Measurements from ENCODE around the gene FAM174B. TPM values are rescaled to one million over a fixed set of nuclear protein-coding genes. Genes with fewer than 3 reads are reported as not detected.
A peak's percentile ranks its signal among the peaks of the same experiment; 100 is the strongest.

The FAM174B gene
- 0.05 TPM in 1 of 2 replicates, not detected in the other for total RNA-seq (2014; rRNA removed; shearing (Covaris generic))

DNA sequence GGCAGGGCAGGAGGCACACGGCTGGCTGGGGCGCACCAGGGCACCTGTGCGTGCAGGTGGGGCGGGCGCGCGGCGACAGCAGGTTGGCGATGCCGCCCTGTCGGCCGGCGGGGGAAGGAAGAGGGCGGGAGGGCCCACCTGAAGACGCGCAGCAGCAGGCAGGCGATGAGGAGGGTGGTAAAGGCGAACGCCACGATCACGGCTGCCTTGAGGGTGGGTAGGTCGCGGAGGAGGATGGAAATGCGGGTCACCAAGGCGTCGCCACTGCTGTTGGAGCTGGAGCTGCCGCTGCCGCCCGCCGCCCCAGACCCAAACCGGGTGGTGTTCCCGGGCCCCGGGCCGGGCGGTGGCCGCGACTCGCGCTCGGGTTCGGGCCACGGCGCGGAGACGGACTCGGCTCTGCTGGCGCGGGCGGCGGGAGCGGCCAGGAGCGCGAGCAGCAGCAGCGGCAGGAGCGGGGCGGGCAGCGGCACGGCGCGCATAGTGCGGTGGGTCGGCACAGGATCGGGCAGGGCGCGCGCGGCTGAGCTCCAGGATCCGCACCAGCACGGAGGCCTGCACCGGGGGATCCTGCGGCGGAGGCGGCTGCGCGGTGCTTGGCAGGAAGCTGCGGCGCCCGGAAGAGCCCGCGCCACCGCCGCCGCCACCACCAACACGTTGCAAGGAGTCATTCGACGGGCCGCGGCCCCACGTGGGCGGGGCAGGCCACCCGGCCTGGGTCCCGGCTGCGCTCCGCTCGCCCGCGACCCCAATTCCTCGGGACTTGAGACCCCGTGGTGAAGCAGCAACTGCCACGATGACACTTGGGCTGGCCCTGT is at the start of gene FAM174B:
Gene FAM174B, minus strand, starts transcription at position 598 of the 818 bp plus-strand sequence.
- 0 out of 2 replicates have a peak, but pooled peaks cover 5% of the 10 kb centered on the region for H3K4me1 ChIP-seq (replicated peaks)
- H3K27me3 ChIP-seq (replicated peaks), result peaks cover 32% of the 10 kb centered on the region
- no peaks in the 10 kb centered on the region for H3K36me3 ChIP-seq
- H3K27ac ChIP-seq, result no peak within 1 kb of the TSS
- H3K9me3 ChIP-seq (replicated peaks), result no peaks in the 10 kb centered on the region; the same call in 1 of the 2 replicates
- no peak for DNase-seq (ENCODE audit: low read depth in 1 of 2, low spot score in 2 of 2)
- no peak within 1 kb of the TSS for H3K4me3 ChIP-seq

GRCh38 chr15:92696096-92696495 is 40.5 kb upstream of the FAM174B start:
- no peaks in the 10 kb centered on the region for H3K9me3 ChIP-seq (replicated peaks)
- H3K36me3 ChIP-seq, result no peaks in the 10 kb centered on the region
- H3K27ac ChIP-seq, result no peak overlapping the region
- no peak for DNase-seq (ENCODE audit: low read depth in 1 of 2, low spot score in 2 of 2)
- 0 out of 2 replicates have a peak, but pooled peaks cover 3% of the 10 kb centered on the region for H3K27me3 ChIP-seq (replicated peaks)
- H3K4me3 ChIP-seq, result no peak overlapping the region
- no peaks in the 10 kb centered on the region for H3K4me1 ChIP-seq (replicated peaks)

- 0 out of 2 replicates have a peak, but pooled peaks cover 3% of the 10 kb centered on the region for H3K27me3 ChIP-seq (replicated peaks)
- no peaks in the 10 kb centered on the region for H3K9me3 ChIP-seq (replicated peaks)
- no peak overlapping the region for H3K4me3 ChIP-seq
- no peaks in the 10 kb centered on the region for H3K36me3 ChIP-seq
- DNase-seq (ENCODE audit: low read depth in 1 of 2, low spot score in 2 of 2), result no peak
- no peaks in the 10 kb centered on the region for H3K4me1 ChIP-seq (replicated peaks)
- H3K27ac ChIP-seq, result no peak overlapping the region
Observed at GRCh38 chr15:92693691-92694331, 38.2 kb upstream of the FAM174B start.

DNA sequence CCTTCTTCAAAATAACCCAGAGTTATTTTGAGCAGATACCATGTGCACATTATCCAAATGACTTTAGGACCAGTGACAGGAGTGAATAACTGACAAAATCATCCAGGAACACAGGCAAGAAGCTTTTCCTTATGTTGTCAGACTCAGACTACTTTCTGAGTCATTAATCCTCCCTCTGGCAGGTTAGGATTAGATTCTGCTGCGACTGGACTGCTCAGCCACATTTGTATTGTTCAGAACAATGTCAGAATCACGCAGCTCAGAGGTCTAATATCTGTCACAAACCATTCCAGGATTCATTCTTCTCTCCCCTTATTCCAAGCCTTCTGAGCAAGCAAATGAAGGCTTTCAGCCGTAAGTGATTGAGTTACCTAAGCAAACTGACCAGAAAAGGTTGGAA is 34.8 kb upstream of the FAM174B start:
- Histone ChIP-seq H3K36me3 (no peaks in the 10 kb centered on the region), H3K27ac (no peak overlapping the region), H3K4me1 (replicated peaks) (no peaks in the 10 kb centered on the region), H3K4me3 (no peak overlapping the region), H3K27me3 (replicated peaks) (0 out of 2 replicates have a peak, but pooled peaks cover 3% of the 10 kb centered on the region), H3K9me3 (replicated peaks) (no peaks in the 10 kb centered on the region)
- DNase-seq (ENCODE audit: low read depth in 1 of 2, low spot score in 2 of 2), result no peak

- no peaks in the 10 kb centered on the region for H3K36me3 ChIP-seq
- H3K4me3 ChIP-seq, result no peak overlapping the region
- no peaks in the 10 kb centered on the region for H3K27me3 ChIP-seq (replicated peaks)
- H3K9me3 ChIP-seq (replicated peaks), result no peaks in the 10 kb centered on the region
- H3K4me1 ChIP-seq (replicated peaks), result no peaks in the 10 kb centered on the region
- no peak overlapping the region for H3K27ac ChIP-seq
- no peak for DNase-seq (ENCODE audit: low read depth in 1 of 2, low spot score in 2 of 2)
Observed at GRCh38 chr15:92687746-92688145, 32.2 kb upstream of the FAM174B start.

DNA sequence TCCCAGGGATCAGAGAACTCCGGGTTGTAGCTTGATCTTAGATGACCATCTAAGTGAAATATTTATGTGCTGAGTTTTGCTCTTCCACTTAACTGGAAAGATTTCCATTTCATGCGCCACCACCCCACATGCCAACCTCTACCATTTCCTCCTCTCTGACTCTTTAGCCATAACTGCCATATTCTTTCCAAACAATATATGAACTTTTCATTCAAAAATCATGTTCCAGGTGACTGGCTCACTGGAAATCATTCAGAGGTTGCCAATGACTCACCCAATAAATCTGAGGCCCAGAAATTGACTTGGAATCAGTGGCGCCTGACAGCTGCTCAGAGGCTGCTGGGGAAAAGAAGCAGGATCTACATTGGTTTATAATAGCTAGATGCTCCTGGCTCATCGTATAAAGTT is 31.6 kb upstream of the FAM174B start:
- Histone ChIP-seq H3K36me3 (no peaks in the 10 kb centered on the region), H3K4me1 (replicated peaks) (no peaks in the 10 kb centered on the region), H3K9me3 (replicated peaks) (no peaks in the 10 kb centered on the region), H3K27me3 (replicated peaks) (no peaks in the 10 kb centered on the region), H3K4me3 (no peak overlapping the region), H3K27ac (no peak overlapping the region)
- no peak for DNase-seq (ENCODE audit: low read depth in 1 of 2, low spot score in 2 of 2)

DNA sequence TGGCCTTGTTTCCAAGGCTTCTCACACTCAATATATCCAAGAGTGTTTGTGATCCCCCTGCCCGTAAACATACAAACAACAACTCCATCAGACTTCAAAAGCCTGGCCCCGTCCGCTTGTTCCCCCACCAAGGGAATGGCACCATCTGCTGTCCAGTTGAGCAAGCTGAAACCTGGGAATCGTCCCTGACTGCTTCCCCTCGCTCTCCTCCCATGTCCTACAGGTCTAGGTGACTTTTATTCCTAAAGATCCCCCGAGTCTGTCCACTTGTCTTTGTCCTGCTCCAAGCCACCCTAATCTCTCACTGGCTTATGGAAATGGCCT is 27.9 kb upstream of the FAM174B start:
- Histone ChIP-seq H3K36me3 (no peaks in the 10 kb centered on the region), H3K9me3 (replicated peaks) (no peaks in the 10 kb centered on the region), H3K4me1 (replicated peaks) (no peaks in the 10 kb centered on the region), H3K27ac (no peak overlapping the region), H3K27me3 (replicated peaks) (no peaks in the 10 kb centered on the region; the same call in 1 of the 2 replicates), H3K4me3 (no peak overlapping the region)
- DNase-seq (ENCODE audit: low read depth in 1 of 2, low spot score in 2 of 2), result peak in 1 of 2 experiments; percentile 8

- no peaks in the 10 kb centered on the region; the same call in 1 of the 2 replicates for H3K27me3 ChIP-seq (replicated peaks)
- H3K27ac ChIP-seq, result no peak overlapping the region
- no peaks in the 10 kb centered on the region for H3K4me1 ChIP-seq (replicated peaks)
- no peak for DNase-seq (ENCODE audit: low read depth in 1 of 2, low spot score in 2 of 2)
- H3K36me3 ChIP-seq, result no peaks in the 10 kb centered on the region
- H3K4me3 ChIP-seq, result no peak overlapping the region
- no peaks in the 10 kb centered on the region for H3K9me3 ChIP-seq (replicated peaks)
Observed at GRCh38 chr15:92682741-92683510, 27.4 kb upstream of the FAM174B start.

GRCh38 chr15:92681141-92681631 is 25.6 kb upstream of the FAM174B start:
- Histone ChIP-seq H3K4me3 (no peak overlapping the region), H3K9me3 (replicated peaks) (no peaks in the 10 kb centered on the region), H3K4me1 (replicated peaks) (no peaks in the 10 kb centered on the region), H3K27me3 (replicated peaks) (no peaks in the 10 kb centered on the region; the same call in 1 of the 2 replicates), H3K36me3 (no peaks in the 10 kb centered on the region), H3K27ac (no peak overlapping the region)
- no peak for DNase-seq (ENCODE audit: low read depth in 1 of 2, low spot score in 2 of 2)

GRCh38 chr15:92677999-92678398 is 22.4 kb upstream of the FAM174B start:
- Histone ChIP-seq H3K27me3 (replicated peaks) (no peaks in the 10 kb centered on the region; the same call in 1 of the 2 replicates), H3K4me3 (no peak overlapping the region), H3K36me3 (no peaks in the 10 kb centered on the region), H3K9me3 (replicated peaks) (no peaks in the 10 kb centered on the region), H3K4me1 (replicated peaks) (no peaks in the 10 kb centered on the region), H3K27ac (no peak overlapping the region)
- DNase-seq (ENCODE audit: low read depth in 1 of 2, low spot score in 2 of 2), result no peak

DNA sequence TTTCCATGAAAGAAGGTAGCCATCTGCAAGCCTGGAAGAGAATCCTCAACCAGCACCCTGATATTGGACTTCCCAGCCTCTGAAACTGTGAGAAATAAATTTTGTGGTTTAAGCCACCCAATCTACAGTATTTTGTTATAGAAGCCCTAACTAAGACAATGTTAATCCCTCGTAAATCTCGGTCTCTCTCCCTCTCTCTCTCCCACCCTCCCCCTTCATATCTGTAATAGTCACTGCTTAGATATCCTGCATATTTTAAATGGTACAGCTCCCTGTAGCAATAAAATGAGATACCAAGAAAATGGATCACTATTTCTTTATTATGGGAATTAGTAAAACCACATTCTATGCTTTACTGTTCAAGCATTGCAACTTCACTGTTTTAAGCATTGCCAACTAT is 21.0 kb upstream of the FAM174B start:
- no peaks in the 10 kb centered on the region for H3K4me1 ChIP-seq (replicated peaks)
- no peak overlapping the region for H3K27ac ChIP-seq
- no peak overlapping the region for H3K4me3 ChIP-seq
- H3K36me3 ChIP-seq, result no peaks in the 10 kb centered on the region
- H3K9me3 ChIP-seq (replicated peaks), result no peaks in the 10 kb centered on the region
- no peaks in the 10 kb centered on the region; the same call in 1 of the 2 replicates for H3K27me3 ChIP-seq (replicated peaks)
- no peak for DNase-seq (ENCODE audit: low read depth in 1 of 2, low spot score in 2 of 2)

DNA sequence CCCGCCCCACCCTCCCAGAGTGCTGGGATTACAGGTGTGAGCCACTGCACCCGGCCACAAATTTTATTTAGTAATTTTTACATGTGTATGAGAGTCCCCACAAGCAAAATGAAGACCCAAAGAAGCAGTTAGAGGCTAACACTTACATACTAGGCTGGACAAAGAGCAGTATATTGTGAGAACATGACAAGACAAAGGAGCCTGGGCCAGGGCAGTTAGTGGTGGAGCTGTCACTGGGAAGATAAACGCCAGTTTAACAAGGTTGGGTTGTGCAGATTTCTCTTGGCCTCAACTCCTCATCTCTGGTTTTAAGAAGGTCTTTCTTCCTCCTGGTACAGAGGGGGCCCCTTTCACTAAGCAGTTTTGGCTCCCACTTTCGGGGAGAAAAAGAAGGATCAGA is 19.9 kb upstream of the FAM174B start:
- no peak overlapping the region for H3K4me3 ChIP-seq
- H3K36me3 ChIP-seq, result no peaks in the 10 kb centered on the region
- DNase-seq (ENCODE audit: low read depth in 1 of 2, low spot score in 2 of 2), result no peak
- H3K4me1 ChIP-seq (replicated peaks), result no peaks in the 10 kb centered on the region
- H3K27ac ChIP-seq, result no peak overlapping the region
- no peaks in the 10 kb centered on the region for H3K9me3 ChIP-seq (replicated peaks)
- H3K27me3 ChIP-seq (replicated peaks), result peaks cover 3% of the 10 kb centered on the region; the same call in 1 of the 2 replicates

DNA sequence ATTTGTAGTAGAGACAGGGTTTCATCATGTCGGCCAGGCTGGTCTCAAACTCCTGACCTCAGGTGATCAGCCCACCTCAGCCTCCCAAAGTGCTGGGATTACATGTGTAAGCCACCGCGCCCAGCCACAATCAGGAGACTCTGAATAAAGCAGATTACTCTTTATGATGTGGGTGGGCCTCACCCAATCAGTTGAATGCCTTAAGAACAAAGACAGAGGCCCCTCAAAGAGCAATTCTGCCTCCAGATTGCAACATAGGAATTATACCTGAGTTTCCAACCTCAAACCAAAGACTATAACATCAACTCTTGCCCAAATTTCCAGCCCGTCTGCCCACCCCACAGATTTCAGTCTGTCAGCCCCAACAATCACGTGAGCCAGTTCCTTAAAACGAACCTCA is 18.8 kb upstream of the FAM174B start:
- no peak overlapping the region for H3K27ac ChIP-seq
- no peaks in the 10 kb centered on the region for H3K4me1 ChIP-seq (replicated peaks)
- no peaks in the 10 kb centered on the region for H3K36me3 ChIP-seq
- H3K4me3 ChIP-seq, result no peak overlapping the region
- no peaks in the 10 kb centered on the region for H3K9me3 ChIP-seq (replicated peaks)
- no peak for DNase-seq (ENCODE audit: low read depth in 1 of 2, low spot score in 2 of 2)
- peaks cover 3% of the 10 kb centered on the region; the same call in 1 of the 2 replicates for H3K27me3 ChIP-seq (replicated peaks)

Measured in SJSA1 (cell line).